ENCODE results near the gene PANK2.

The PANK2 gene

GRCh38 chr20:3848565-3848964 lies 40.6 kb upstream of the PANK2 start:
- Histone ChIP-seq H3K27me3 (ENCODE audit: control insufficient read depth in 3 of 3, insufficient read depth in 3 of 3, low read depth in 1 of 3, low read length in 3 of 3) (no peaks in the 10 kb centered on the region), H2BK120ac (ENCODE audit: low read depth, low read length) (no peak overlapping the region), H3K14ac (ENCODE audit: low read length) (no peak overlapping the region), H2BK12ac (ENCODE audit: low read length) (no peak overlapping the region), H2AFZ (ENCODE audit: low read length) (no peak overlapping the region), H3K4me2 (ENCODE audit: insufficient read depth, low read length, poor library complexity, severe bottlenecking) (no peak overlapping the region), H3K27ac (replicated peaks; ENCODE audit: low read length) (no peak overlapping the region), H3K36me3 (replicated peaks in 1 of 2; ENCODE audit: control insufficient read depth in 2 of 2, insufficient read depth in 2 of 2, low read length in 2 of 2) (peaks cover 2 to 3% of the 10 kb centered on the region in 2 donors), H3K9ac (ENCODE audit: low read depth, low read length, poor library complexity) (no peak overlapping the region), H2AK5ac (ENCODE audit: low read depth, low read length) (no peak overlapping the region), H3K4ac (ENCODE audit: low read length) (no peak overlapping the region), H2BK15ac (ENCODE audit: low read length) (no peak overlapping the region), H3K18ac (ENCODE audit: low read length) (no peak overlapping the region), H3K4me3 (ENCODE audit: low read length in 2 of 2) (peak overlapping the region; percentile 9 to 58), H3K4me1 (ENCODE audit: control insufficient read depth in 2 of 2, insufficient read depth in 1 of 2, low read depth in 1 of 2, low read length in 2 of 2) (peaks cover 5 to 8% of the 10 kb centered on the region in 2 donors), H3K79me1 (ENCODE audit: low read depth, low read length) (peaks cover 13% of the 10 kb centered on the region), H2BK5ac (ENCODE audit: low read length) (no peak overlapping the region), H3K9me3 (replicated peaks in 1 of 2; ENCODE audit: control insufficient read depth in 2 of 2, insufficient read depth in 1 of 2, low read depth in 1 of 2, low read length in 2 of 2) (peaks cover 0 to 4% of the 10 kb centered on the region in 2 donors), H4K8ac (ENCODE audit: low read depth, low read length) (no peak overlapping the region), H3K23ac (ENCODE audit: low read depth, low read length, poor library complexity) (no peak overlapping the region), H4K91ac (ENCODE audit: low read depth, low read length, poor library complexity) (no peak overlapping the region)
- WGBS, 2 donors (ENCODE audit: extremely low coverage in 2 of 2, insufficient read length in 2 of 2, insufficient replicate concordance in 1 of 2) = no CpG with 5 or more reads among the region's 1 CpG
- DNase-seq (ENCODE audit: low spot score) = no peak

- Histone ChIP-seq H3K4me3 (ENCODE audit: low read length in 2 of 2) (no peak overlapping the region), H2AFZ (ENCODE audit: low read length) (no peak overlapping the region), H3K27me3 (ENCODE audit: control insufficient read depth in 3 of 3, insufficient read depth in 3 of 3, low read depth in 1 of 3, low read length in 3 of 3) (no peaks in the 10 kb centered on the region), H3K4ac (ENCODE audit: low read length) (no peak overlapping the region), H2BK120ac (ENCODE audit: low read depth, low read length) (no peak overlapping the region), H4K8ac (ENCODE audit: low read depth, low read length) (no peak overlapping the region), H2BK15ac (ENCODE audit: low read length) (no peak overlapping the region), H3K23ac (ENCODE audit: low read depth, low read length, poor library complexity) (no peak overlapping the region), H3K9me3 (replicated peaks in 1 of 2; ENCODE audit: control insufficient read depth in 2 of 2, insufficient read depth in 1 of 2, low read depth in 1 of 2, low read length in 2 of 2) (peaks cover 0 to 2% of the 10 kb centered on the region in 2 donors), H2BK12ac (ENCODE audit: low read length) (no peak overlapping the region), H3K79me1 (ENCODE audit: low read depth, low read length) (peaks cover 3% of the 10 kb centered on the region), H3K36me3 (replicated peaks in 1 of 2; ENCODE audit: control insufficient read depth in 2 of 2, insufficient read depth in 2 of 2, low read length in 2 of 2) (peaks cover 18 to 36% of the 10 kb centered on the region in 2 donors), H4K91ac (ENCODE audit: low read depth, low read length, poor library complexity) (no peak overlapping the region), H3K14ac (ENCODE audit: low read length) (no peak overlapping the region), H2AK5ac (ENCODE audit: low read depth, low read length) (no peak overlapping the region), H3K27ac (replicated peaks; ENCODE audit: low read length) (no peak overlapping the region), H2BK5ac (ENCODE audit: low read length) (no peak overlapping the region), H3K4me2 (ENCODE audit: insufficient read depth, low read length, poor library complexity, severe bottlenecking) (no peak overlapping the region), H3K9ac (ENCODE audit: low read depth, low read length, poor library complexity) (no peak overlapping the region), H3K4me1 (ENCODE audit: control insufficient read depth in 2 of 2, insufficient read depth in 1 of 2, low read depth in 1 of 2, low read length in 2 of 2) (no peaks in the 10 kb centered on the region), H3K18ac (ENCODE audit: low read length) (no peak overlapping the region)
- DNase-seq (ENCODE audit: low spot score) = no peak
- WGBS, 2 donors (ENCODE audit: extremely low coverage in 2 of 2, insufficient read length in 2 of 2, insufficient replicate concordance in 1 of 2) = no CpG with 5 or more reads among the region's 4 CpGs
Measured at GRCh38 chr20:3854462-3854871, 34.7 kb upstream of the PANK2 start.

- Histone ChIP-seq H3K27me3 (ENCODE audit: control insufficient read depth in 3 of 3, insufficient read depth in 3 of 3, low read depth in 1 of 3, low read length in 3 of 3) (no peaks in the 10 kb centered on the region), H2AFZ (ENCODE audit: low read length) (no peak overlapping the region), H3K4me2 (ENCODE audit: insufficient read depth, low read length, poor library complexity, severe bottlenecking) (no peak overlapping the region), H3K36me3 (replicated peaks in 1 of 2; ENCODE audit: control insufficient read depth in 2 of 2, insufficient read depth in 2 of 2, low read length in 2 of 2) (peaks cover 29 to 53% of the 10 kb centered on the region in 2 donors), H4K8ac (ENCODE audit: low read depth, low read length) (no peak overlapping the region), H2BK5ac (ENCODE audit: low read length) (no peak overlapping the region), H3K4me3 (ENCODE audit: low read length in 2 of 2) (no peak overlapping the region), H4K91ac (ENCODE audit: low read depth, low read length, poor library complexity) (no peak overlapping the region), H3K9me3 (replicated peaks in 1 of 2; ENCODE audit: control insufficient read depth in 2 of 2, insufficient read depth in 1 of 2, low read depth in 1 of 2, low read length in 2 of 2) (peaks cover 5 to 9% of the 10 kb centered on the region in 2 donors), H3K9ac (ENCODE audit: low read depth, low read length, poor library complexity) (no peak overlapping the region), H2BK120ac (ENCODE audit: low read depth, low read length) (no peak overlapping the region), H3K4me1 (ENCODE audit: control insufficient read depth in 2 of 2, insufficient read depth in 1 of 2, low read depth in 1 of 2, low read length in 2 of 2) (no peaks in the 10 kb centered on the region), H2AK5ac (ENCODE audit: low read depth, low read length) (no peak overlapping the region), H2BK15ac (ENCODE audit: low read length) (no peak overlapping the region), H3K14ac (ENCODE audit: low read length) (no peak overlapping the region), H2BK12ac (ENCODE audit: low read length) (no peak overlapping the region), H3K23ac (ENCODE audit: low read depth, low read length, poor library complexity) (no peak overlapping the region), H3K18ac (ENCODE audit: low read length) (no peak overlapping the region), H3K4ac (ENCODE audit: low read length) (no peak overlapping the region), H3K79me1 (ENCODE audit: low read depth, low read length) (peaks cover 1% of the 10 kb centered on the region), H3K27ac (replicated peaks; ENCODE audit: low read length) (no peak overlapping the region)
- WGBS, 2 donors (ENCODE audit: extremely low coverage in 2 of 2, insufficient read length in 2 of 2, insufficient replicate concordance in 1 of 2) = no CpG with 5 or more reads among the region's 14 CpGs
- no peak for DNase-seq (ENCODE audit: low spot score)
Measured at GRCh38 chr20:3857405-3857804, 31.8 kb upstream of the PANK2 start.

- Histone ChIP-seq H3K4ac (ENCODE audit: low read length) (no peak overlapping the region), H2AFZ (ENCODE audit: low read length) (no peak overlapping the region), H3K4me3 (ENCODE audit: low read length in 2 of 2) (no peak overlapping the region), H4K8ac (ENCODE audit: low read depth, low read length) (no peak overlapping the region), H3K9ac (ENCODE audit: low read depth, low read length, poor library complexity) (no peak overlapping the region), H3K27ac (replicated peaks; ENCODE audit: low read length) (no peak overlapping the region), H3K4me1 (ENCODE audit: control insufficient read depth in 2 of 2, insufficient read depth in 1 of 2, low read depth in 1 of 2, low read length in 2 of 2) (no peaks in the 10 kb centered on the region), H2BK12ac (ENCODE audit: low read length) (no peak overlapping the region), H2BK15ac (ENCODE audit: low read length) (no peak overlapping the region), H3K27me3 (ENCODE audit: control insufficient read depth in 3 of 3, insufficient read depth in 3 of 3, low read depth in 1 of 3, low read length in 3 of 3) (no peaks in the 10 kb centered on the region), H3K18ac (ENCODE audit: low read length) (no peak overlapping the region), H3K36me3 (replicated peaks in 1 of 2; ENCODE audit: control insufficient read depth in 2 of 2, insufficient read depth in 2 of 2, low read length in 2 of 2) (peaks cover 41 to 66% of the 10 kb centered on the region in 2 donors), H3K9me3 (replicated peaks in 1 of 2; ENCODE audit: control insufficient read depth in 2 of 2, insufficient read depth in 1 of 2, low read depth in 1 of 2, low read length in 2 of 2) (peaks cover 5 to 9% of the 10 kb centered on the region in 2 donors), H2BK5ac (ENCODE audit: low read length) (no peak overlapping the region), H2AK5ac (ENCODE audit: low read depth, low read length) (no peak overlapping the region), H3K4me2 (ENCODE audit: insufficient read depth, low read length, poor library complexity, severe bottlenecking) (no peak overlapping the region), H4K91ac (ENCODE audit: low read depth, low read length, poor library complexity) (no peak overlapping the region), H3K23ac (ENCODE audit: low read depth, low read length, poor library complexity) (no peak overlapping the region), H3K14ac (ENCODE audit: low read length) (no peak overlapping the region), H2BK120ac (ENCODE audit: low read depth, low read length) (no peak overlapping the region), H3K79me1 (ENCODE audit: low read depth, low read length) (peaks cover 1% of the 10 kb centered on the region)
- no CpG with 5 or more reads among the region's 6 CpGs for WGBS, 2 donors (ENCODE audit: extremely low coverage in 2 of 2, insufficient read length in 2 of 2, insufficient replicate concordance in 1 of 2)
- no peak for DNase-seq (ENCODE audit: low spot score)
Measured at GRCh38 chr20:3858689-3859088, 30.5 kb upstream of the PANK2 start.
